Keratinocyte (primary cell): ENCODE measurements around the gene TMC2. TPM values are rescaled to one million over a fixed set of nuclear protein-coding genes. Genes with fewer than 3 reads are reported as not detected.

Experiments
- DNase-seq: peaks from one replicate; pipeline ENCODE4 v3.0.0-alpha.2; 2011; ENCODE audit warnings: low read depth, missing footprints, low spot score
- FAIRE-seq: peaks from 2 replicates; lab custom pipeline; 2011; peaks lifted over from hg19 to GRCh38; lab: Jason Lieb, UNC
- H2AFZ ChIP-seq: 2 replicates; pipeline ENCODE4 v1.6.0; 2012; ENCODE audit warnings: low read length, control low read depth, inconsistent platforms; ENCODE audit not compliant: control insufficient read depth
- H3K27ac ChIP-seq: 2 replicates; pipeline ENCODE4 v1.5.1; 2011; ENCODE audit warnings: low read length; ENCODE audit not compliant: control insufficient read depth, insufficient read depth
- H3K27me3 ChIP-seq: 3 replicates; pipeline ENCODE4 v1.6.0; 2011; ENCODE audit warnings: low read length; ENCODE audit not compliant: control insufficient read depth, insufficient read depth; ENCODE audit errors: extremely low read depth
- H3K36me3 ChIP-seq, 2 experiments: 2 replicates in 1 of 2; 3 replicates in 1 of 2; pipeline ENCODE4 v1.5.1; 2011; ENCODE audit warnings: low read length in 2 of 2, mild to moderate bottlenecking in 1 of 2; ENCODE audit not compliant: control insufficient read depth in 2 of 2, insufficient read depth in 2 of 2; ENCODE audit errors: extremely low read depth in 1 of 2
- H3K4me1 ChIP-seq: 3 replicates; pipeline ENCODE4 v1.5.1; 2011; ENCODE audit warnings: low read length; ENCODE audit not compliant: control insufficient read depth, insufficient read depth; ENCODE audit errors: extremely low read depth
- H3K4me2 ChIP-seq: 3 replicates; pipeline ENCODE4 v1.6.0; 2011; ENCODE audit warnings: low read depth, low read length; ENCODE audit not compliant: control insufficient read depth, insufficient read depth; ENCODE audit errors: extremely low read depth
- H3K4me3 ChIP-seq, 3 experiments: fragments of 200-600 bp in 1 of 3; sonication (generic) in 1 of 3; 2 replicates in 2 of 3; 3 replicates in 1 of 3; pipeline ENCODE4 v1.5.1; 2011 to 2016; ENCODE audit warnings: low read length in 3 of 3, mild to moderate bottlenecking in 3 of 3, control low read depth in 2 of 3, inconsistent platforms in 1 of 3, low read depth in 1 of 3, mixed read lengths in 1 of 3, mixed run types in 1 of 3, moderate library complexity in 1 of 3; ENCODE audit not compliant: control insufficient read depth in 2 of 3, insufficient read depth in 2 of 3; ENCODE audit errors: extremely low read depth in 1 of 3
- H3K79me2 ChIP-seq: 2 replicates; pipeline ENCODE4 v1.6.0; 2012; ENCODE audit warnings: low read length; ENCODE audit not compliant: control insufficient read depth, insufficient read depth
- H3K9ac ChIP-seq: 3 replicates; pipeline ENCODE4 v1.6.0; 2011; ENCODE audit warnings: low read length; ENCODE audit not compliant: control insufficient read depth, insufficient read depth; ENCODE audit errors: extremely low read depth
- H3K9me1 ChIP-seq: 3 replicates; pipeline ENCODE4 v1.6.0; 2011; ENCODE audit warnings: low read length; ENCODE audit not compliant: control insufficient read depth, insufficient read depth; ENCODE audit errors: extremely low read depth
- H3K9me3 ChIP-seq: 2 replicates; pipeline ENCODE4 v1.5.1; 2012; ENCODE audit warnings: low read depth, low read length; ENCODE audit not compliant: control insufficient read depth
- H4K20me1 ChIP-seq: 3 replicates; pipeline ENCODE4 v1.6.0; 2011; ENCODE audit warnings: low read length; ENCODE audit not compliant: control insufficient read depth, insufficient read depth; ENCODE audit errors: extremely low read depth
- CTCF ChIP-seq, 3 experiments: IDR thresholded peaks in 1 of 3; conservative IDR thresholded peaks in 1 of 3; optimal IDR thresholded peaks in 1 of 3; 2 replicates in 2 of 3; 3 replicates in 1 of 3; pipeline versions ENCODE3 to v1.5.1; 2011; ENCODE audit warnings: low read length in 3 of 3, mild to moderate bottlenecking in 3 of 3, moderate library complexity in 2 of 3, control low read depth in 1 of 3, inconsistent platforms in 1 of 3; ENCODE audit not compliant: insufficient read depth in 2 of 3; ENCODE audit errors: extremely low read depth in 1 of 3
- EZH2 ChIP-seq: IDR thresholded peaks from one replicate; pipeline ENCODE4 v1.6.1; 2012; ENCODE audit warnings: inconsistent platforms, mild to moderate bottlenecking, low read length, moderate library complexity
- dilution Hi-C: fragments of 300-500 bp; cut with MboI; formaldehyde crosslinking; loops from one replicate; pipeline ENCODE4 v1.7.0; 2020; ENCODE audit warnings: low sequenced_read_pairs; ENCODE audit not compliant: extremely low pct_ligation_motif_present
- polyA plus RNA-seq, 5 experiments: library from polyadenylated mRNA; depleted of rRNA in 3 of 5; stranded (reverse) in 3 of 5; stranded (forward) in 1 of 5; unstranded in 1 of 5; fragments of >200 nt; gene quantifications; 1 replicate in 1 of 5; 2 replicates in 3 of 5; 3 replicates in 1 of 5; pipeline versions ENCODE4 v1.2.1 to v1.2.3, GENCODE V29; 2011 to 2012; ENCODE audit warnings: missing spikeins in 2 of 5, low read depth in 1 of 5, low replicate concordance in 1 of 5

TMC2 gene
- polyA plus RNA-seq, 1 donor (not counting 4 experiments of a cell fraction or from before 2014, with no cell fraction given), result not detected

GRCh38 chr20:2653556-2654383, 117.4 kb downstream of the TMC2 start:
- dilution Hi-C loops, result no loop called here
- Histone ChIP-seq H3K9ac (peak overlapping the region; percentile 91), H3K4me1 (peaks cover 21% of the 10 kb centered on the region), H3K4me3 (peak overlapping the region; percentile 69 to 94 (median 89)), H3K27me3 (no peaks in the 10 kb centered on the region), H3K27ac (peak overlapping the region; percentile 70), H4K20me1 (peaks cover 39% of the 10 kb centered on the region), H2AFZ (no peak overlapping the region), H3K9me3 (no peaks in the 10 kb centered on the region), H3K36me3 (peaks cover 35 to 49% of the 10 kb centered on the region in 2 experiments), H3K4me2 (peak overlapping the region; percentile 93), H3K9me1 (no peaks in the 10 kb centered on the region), H3K79me2 (peaks cover 67% of the 10 kb centered on the region)
- no peak for FAIRE-seq
- DNase-seq, result no peak
- TF ChIP-seq CTCF (optimal IDR thresholded peaks at IDR 0.05 in 1 of 3, IDR thresholded peaks at IDR 0.05 in 1 of 3, conservative IDR thresholded peaks at IDR 0.05 in 1 of 3; ENCODE audit: extremely low read depth in 1 of 3, insufficient read depth in 2 of 3, low read length in 3 of 3) (no peak), EZH2 (no peak)

GRCh38 chr20:2654384-2654822, 118.0 kb downstream of the TMC2 start:
- no peak for FAIRE-seq
- peak overlapping the region; percentile 69 to 94 (median 89) for H3K4me3 ChIP-seq

More at GRCh38 chr20:2654384-2654822, 118.0 kb downstream of the TMC2 start:
- peak overlapping the region; percentile 93 for H3K4me2 ChIP-seq
- peaks cover 21% of the 10 kb centered on the region for H3K4me1 ChIP-seq
- DNase-seq, result no peak
- dilution Hi-C loops, result no loop called here
- no peaks in the 10 kb centered on the region for H3K27me3 ChIP-seq
- peak overlapping the region; percentile 91 for H3K9ac ChIP-seq
- H3K27ac ChIP-seq, result no peak overlapping the region
- H3K9me3 ChIP-seq, result no peaks in the 10 kb centered on the region
- H3K79me2 ChIP-seq, result peaks cover 67% of the 10 kb centered on the region
- no peak overlapping the region for H2AFZ ChIP-seq
- peaks cover 38 to 51% of the 10 kb centered on the region in 2 experiments for H3K36me3 ChIP-seq
- no peak for TF ChIP-seq CTCF (optimal IDR thresholded peaks at IDR 0.05 in 1 of 3, IDR thresholded peaks at IDR 0.05 in 1 of 3, conservative IDR thresholded peaks at IDR 0.05 in 1 of 3; ENCODE audit: extremely low read depth in 1 of 3, insufficient read depth in 2 of 3, low read length in 3 of 3)
- no peaks in the 10 kb centered on the region for H3K9me1 ChIP-seq
- H4K20me1 ChIP-seq, result peaks cover 39% of the 10 kb centered on the region
